ENCODE measurements around the gene FAM216A.

GRCh38 chr12:110449799-110450497 lies 18.7 kb upstream of the FAM216A start, which contains the start of gene ARPC3:
- TF ChIP-seq, protein P1, sequence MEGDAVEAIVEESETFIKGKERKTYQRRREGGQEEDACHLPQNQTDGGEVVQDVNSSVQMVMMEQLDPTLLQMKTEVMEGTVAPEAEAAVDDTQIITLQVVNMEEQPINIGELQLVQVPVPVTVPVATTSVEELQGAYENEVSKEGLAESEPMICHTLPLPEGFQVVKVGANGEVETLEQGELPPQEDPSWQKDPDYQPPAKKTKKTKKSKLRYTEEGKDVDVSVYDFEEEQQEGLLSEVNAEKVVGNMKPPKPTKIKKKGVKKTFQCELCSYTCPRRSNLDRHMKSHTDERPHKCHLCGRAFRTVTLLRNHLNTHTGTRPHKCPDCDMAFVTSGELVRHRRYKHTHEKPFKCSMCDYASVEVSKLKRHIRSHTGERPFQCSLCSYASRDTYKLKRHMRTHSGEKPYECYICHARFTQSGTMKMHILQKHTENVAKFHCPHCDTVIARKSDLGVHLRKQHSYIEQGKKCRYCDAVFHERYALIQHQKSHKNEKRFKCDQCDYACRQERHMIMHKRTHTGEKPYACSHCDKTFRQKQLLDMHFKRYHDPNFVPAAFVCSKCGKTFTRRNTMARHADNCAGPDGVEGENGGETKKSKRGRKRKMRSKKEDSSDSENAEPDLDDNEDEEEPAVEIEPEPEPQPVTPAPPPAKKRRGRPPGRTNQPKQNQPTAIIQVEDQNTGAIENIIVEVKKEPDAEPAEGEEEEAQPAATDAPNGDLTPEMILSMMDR (IDR thresholded peaks at IDR 0.05; ENCODE audit: low read depth, low read length, missing input control) = peak; percentile 84
- TF ChIP-seq JUND (IDR thresholded peaks at IDR 0.05) (peak in 1 of 2 donors; percentile 19), RAD21 (IDR thresholded peaks at IDR 0.05) (peak; percentile 90 to 92), YY1 (IDR thresholded peaks at IDR 0.05) (peak; percentile 72)
